COR-L47 (cell line): ENCODE measurements around the gene MFN1.

Experiments
- DNase-seq: peaks from one replicate; lab custom pipeline; 2025; lab: John Stamatoyannopoulos, UW

MFN1 gene

GRCh38 chr3:179348325-179349013 is 960 bp downstream of the MFN1 start:
- no peak for DNase-seq

- no peak for DNase-seq
These were observed 8.5 kb downstream of the MFN1 start for GRCh38 chr3:179355996-179356395.

- no peak for DNase-seq
These were observed 15.8 kb downstream of the MFN1 start for GRCh38 chr3:179363332-179363731.

- DNase-seq, result no peak
These were observed 22.1 kb downstream of the MFN1 start for GRCh38 chr3:179369621-179370020.

GRCh38 chr3:179373938-179374337 is 26.4 kb downstream of the MFN1 start:
- DNase-seq, result no peak

GRCh38 chr3:179375091-179375999 is 27.8 kb downstream of the MFN1 start:
- no peak for DNase-seq

GRCh38 chr3:179376474-179376873 is 29.0 kb downstream of the MFN1 start:
- DNase-seq, result no peak

GRCh38 chr3:179391906-179392305 is 44.4 kb downstream of the MFN1 start:
- DNase-seq, result no peak

GRCh38 chr3:179398574-179399231 is 51.2 kb downstream of the MFN1 start:
- DNase-seq, result no peak

GRCh38 chr3:179401561-179401960 is 54.1 kb downstream of the MFN1 start:
- DNase-seq, result no peak

- no peak for DNase-seq
These were observed 55.5 kb downstream of the MFN1 start for GRCh38 chr3:179402963-179403362.

GRCh38 chr3:179404307-179404706 is 56.8 kb downstream of the MFN1 start:
- no peak for DNase-seq

GRCh38 chr3:179410331-179410730 is 62.8 kb downstream of the MFN1 start:
- DNase-seq, result no peak

- no peak for DNase-seq
These were observed 63.5 kb downstream of the MFN1 start for GRCh38 chr3:179410999-179411398.

GRCh38 chr3:179414804-179415203 is 67.3 kb downstream of the MFN1 start:
- DNase-seq, result no peak

GRCh38 chr3:179415377-179415776 is 67.9 kb downstream of the MFN1 start:
- no peak for DNase-seq

GRCh38 chr3:179416681-179417080 is 69.2 kb downstream of the MFN1 start:
- DNase-seq, result no peak

GRCh38 chr3:179418610-179419009 is 71.1 kb downstream of the MFN1 start:
- no peak for DNase-seq

- peak; percentile 7 for DNase-seq
These were observed 74.0 kb downstream of the MFN1 start for GRCh38 chr3:179421500-179421899.

GRCh38 chr3:179425075-179425474 is 77.6 kb downstream of the MFN1 start:
- DNase-seq, result no peak

GRCh38 chr3:179428876-179429548 is 81.5 kb downstream of the MFN1 start:
- DNase-seq, result no peak

- DNase-seq, result no peak
These were observed 82.9 kb downstream of the MFN1 start for GRCh38 chr3:179430277-179430870.
